K562 (cell line): ENCODE data around the gene DNAJB2. TPM values are rescaled to one million over a fixed set of nuclear protein-coding genes. Genes with fewer than 3 reads are reported as not detected.

ENCODE experiments used
- ATAC-seq: fragments of 200-7000 bp; cut with Tn5 transposase; 3 replicates; pipeline ENCODE4 v1.9.1; 2020; ENCODE audit warnings: moderate library complexity
- BruUV-seq: library from RNA; stranded (reverse); fragments of 400-500 nt; replicated peaks from 2 replicates; lab custom pipeline; 2021; lab: Mats Ljungman, UMichigan
- CTCF ChIA-PET: fragments of 300-600 bp; formaldehyde crosslinking; extraction: SDS; loops from one replicate; lab custom pipeline; 2021; ENCODE audit warnings: low intra/inter-chr PET ratio; lab: Yijun Ruan, JAX
- POLR2A ChIA-PET: fragments of 300-600, 350-650 bp; sonication (Branson Sonifier 250); formaldehyde crosslinking; extraction: SDS; loops from one replicate; lab custom pipeline; 2021; ENCODE audit warnings: antibody characterized with exemption, inconsistent platforms; lab: Yijun Ruan, JAX
- DNase-seq, 4 experiments: peaks; one replicate each; pipeline versions ENCODE4 v3.0.0 to v3.0.0-alpha.2; 2011 to 2018; ENCODE audit warnings: low spot score in 3 of 4, mixed read lengths in 3 of 4; ENCODE audit errors: extremely low read depth in 1 of 4
- FAIRE-seq: peaks from 2 replicates; lab custom pipeline; 2011; peaks lifted over from hg19 to GRCh38; lab: Jason Lieb, UNC
- H2AFZ ChIP-seq: 2 replicates; pipeline ENCODE4 v1.6.0; 2011; ENCODE audit warnings: low read depth, low read length, control low read depth, inconsistent platforms
- H3K27ac ChIP-seq: fragments of 200-600 bp; 3 replicates; pipeline ENCODE4 v1.8.0; 2011; ENCODE audit warnings: low read depth, mild to moderate bottlenecking, control low read depth, inconsistent platforms, low read length, moderate library complexity, mixed read lengths; ENCODE audit errors: extremely low read depth
- H3K27me3 ChIP-seq, 2 experiments: fragments of 300-600 bp in 1 of 2; 2 replicates in 1 of 2; 3 replicates in 1 of 2; pipeline versions ENCODE4 v1.6.0 to v1.8.0; 2011; ENCODE audit warnings: inconsistent platforms in 2 of 2, low read length in 2 of 2, mild to moderate bottlenecking in 1 of 2, mixed read lengths in 1 of 2, moderate library complexity in 1 of 2; ENCODE audit not compliant: control insufficient read depth in 2 of 2, insufficient read depth in 2 of 2
- H3K36me3 ChIP-seq: fragments of 300-600 bp; 3 replicates; pipeline ENCODE4 v1.8.0; 2011; ENCODE audit warnings: mild to moderate bottlenecking, low read length, inconsistent platforms; ENCODE audit not compliant: control insufficient read depth, insufficient read depth
- H3K4me1 ChIP-seq, 2 experiments: fragments of 200-600 bp in 1 of 2; replicated peaks in 1 of 2; 2 replicates in 1 of 2; 3 replicates in 1 of 2; pipeline versions ENCODE4 v1.5.1 to v1.8.0; 2011; ENCODE audit warnings: inconsistent platforms in 2 of 2, low read length in 2 of 2, mild to moderate bottlenecking in 1 of 2, mixed read lengths in 1 of 2, moderate library complexity in 1 of 2; ENCODE audit not compliant: control insufficient read depth in 2 of 2, insufficient read depth in 2 of 2
- H3K4me2 ChIP-seq: 2 replicates; pipeline ENCODE4 v1.6.1; 2011; ENCODE audit warnings: low read length, control low read depth, inconsistent platforms, mixed read lengths; ENCODE audit not compliant: insufficient read depth
- H3K4me3 ChIP-seq: fragments of 200-600 bp; sonication (generic), shearing (Covaris generic); 2 replicates; pipeline ENCODE4 v1.5.1; 2016; ENCODE audit warnings: control low read depth, inconsistent platforms
- H3K79me2 ChIP-seq: fragments of 200-600 bp; 3 replicates; pipeline ENCODE4 v1.8.0; 2011; ENCODE audit warnings: low read length, inconsistent platforms; ENCODE audit not compliant: control insufficient read depth, insufficient read depth
- H3K9ac ChIP-seq, 2 experiments: 2 replicates each; pipeline versions ENCODE4 v1.6.0 to v1.6.1; 2011; ENCODE audit warnings: low read depth in 2 of 2, low read length in 2 of 2, control low read depth in 1 of 2, inconsistent platforms in 1 of 2, mild to moderate bottlenecking in 1 of 2, mixed read lengths in 1 of 2; ENCODE audit not compliant: insufficient read depth in 1 of 2
- H3K9me1 ChIP-seq: one replicate; pipeline ENCODE4 v1.6.0; 2011; ENCODE audit warnings: inconsistent platforms, mild to moderate bottlenecking, low read length, moderate library complexity; ENCODE audit not compliant: control insufficient read depth, insufficient read depth
- H3K9me3 ChIP-seq: replicated peaks from 2 replicates; pipeline ENCODE4 v1.5.1; 2011; ENCODE audit warnings: low read depth, low read length, inconsistent platforms; ENCODE audit not compliant: control insufficient read depth, insufficient read depth
- H4K20me1 ChIP-seq: replicated peaks from 2 replicates; pipeline ENCODE4 v1.6.1; 2011; ENCODE audit warnings: low read length, inconsistent platforms, mixed read lengths; ENCODE audit not compliant: control insufficient read depth, insufficient read depth
- ETS1 ChIP-seq: conservative IDR thresholded peaks from 2 replicates; pipeline ENCODE4 v1.6.1; 2011; ENCODE audit warnings: low read depth, mild to moderate bottlenecking, low read length; ENCODE audit not compliant: control insufficient read depth
- GABPB2 ChIP-seq: fragments of 250-450 bp; sonication (Bioruptor Pico); conservative IDR thresholded peaks from 2 replicates; pipeline ENCODE4 v1.5.1; 2021; ENCODE audit warnings: mild to moderate bottlenecking
- NFIC ChIP-seq: fragments of 450-650 bp; IDR thresholded peaks from 2 replicates; pipeline ENCODE4 v1.6.1; 2017; ENCODE audit warnings: mild to moderate bottlenecking, inconsistent platforms
- SIN3A ChIP-seq, 2 experiments: fragments of 150-350 bp in 1 of 2; IDR thresholded peaks; 2 replicates each; pipeline ENCODE4 v1.6.1; 2011 to 2016; ENCODE audit warnings: borderline replicate concordance in 2 of 2, low read depth in 2 of 2, low read length in 2 of 2, mild to moderate bottlenecking in 2 of 2, moderate library complexity in 2 of 2; ENCODE audit not compliant: control insufficient read depth in 1 of 2
- TFAP4 ChIP-seq: sonication (generic); formaldehyde crosslinking; IDR thresholded peaks from 2 replicates; pipeline ENCODE4 v1.8.0; 2022; ENCODE audit warnings: missing genetic modification reagents, mild to moderate bottlenecking, moderate library complexity, borderline replicate concordance
- ZNF77 ChIP-seq: fragments of 250-450 bp; sonication (Bioruptor Pico); IDR thresholded peaks from 2 replicates; pipeline ENCODE4 v1.5.0; 2020
- WGBS: fragments of 100-300 bp; shearing (Covaris generic); methylation state at CpG from one replicate; pipeline ENCODE4 v1.1.6; 2016; ENCODE audit warnings: low coverage, mixed read lengths; ENCODE audit not compliant: insufficient coverage; ENCODE audit errors: missing lambda C conversion rate; 5-methylcytosine and 5-hydroxymethylcytosine counted together
- in situ Hi-C: fragments of 300-500 bp; cut with MboI; formaldehyde crosslinking; loops from 4 replicates; pipeline ENCODE4 v1.15.0; 2018; ENCODE audit warnings: inconsistent platforms, mixed read lengths
- intact Hi-C: fragments of 100-400 bp; cut with micrococcal nuclease; formaldehyde crosslinking; loops from 2 replicates; pipeline ENCODE4 v1.14.2; 2022
- polyA plus RNA-seq, 8 experiments: library from polyadenylated mRNA; depleted of rRNA in 4 of 8; stranded (reverse) in 5 of 8; unstranded in 3 of 8; fragments of >200 nt; fragmentation: Nextera tagmentation in 2 of 8; fragmentation: Illumina TruSeq in 1 of 8; extraction: Ambion mirVana in 2 of 8; extraction: Trizol in 1 of 8; gene quantifications; 2 replicates each; pipeline versions ENCODE4 v1.2.1 to v1.2.3, GENCODE V29; 2011 to 2014; ENCODE audit warnings: inconsistent platforms in 1 of 8, missing spikeins in 1 of 8
- total RNA-seq, 7 experiments: library from RNA; depleted of rRNA in 6 of 7; stranded (reverse); fragments of >200 nt in 6 of 7; fragmentation: Illumina TruSeq in 2 of 7; extraction: Trizol in 2 of 7; gene quantifications; 2 replicates each; pipeline versions ENCODE4 v1.2.1 to v1.2.3, GENCODE V29; 2011 to 2021; ENCODE audit warnings: low replicate concordance in 1 of 7
- TF ChIP-seq, protein P1 (sequence below), 2 experiments: fragments of 250-450 bp in 1 of 2; fragments of 450-650 bp in 1 of 2; sonication (Bioruptor Pico) in 1 of 2; IDR thresholded peaks; 2 replicates each; pipeline versions ENCODE4 v1.6.1 to v1.8.0; 2016 to 2021; ENCODE audit warnings: mild to moderate bottlenecking in 2 of 2, moderate library complexity in 2 of 2, missing compliant biosample characterization in 1 of 2, missing genetic modification characterization in 1 of 2

DNAJB2 gene
- total and polyA plus RNA-seq, 9 of the 15 experiments (the other 6 are each of a cell fraction or from before 2014, with no cell fraction given) = 0.08 to 3.0 (median 2.2) TPM; not detected in 1

GRCh38 chr2:219268294-219268693, 10.9 kb upstream of the DNAJB2 start:
- ATAC-seq = no peak
- Histone ChIP-seq H3K4me1 (peaks cover 4 to 9% of the 10 kb centered on the region in 2 experiments; a peak in 3 of 5 replicates), H2AFZ (no peak overlapping the region), H3K79me2 (no peaks in the 10 kb centered on the region), H3K27ac (no peak overlapping the region), H4K20me1 (no peaks in the 10 kb centered on the region), H3K27me3 (no peaks in the 10 kb centered on the region), H3K9me3 (no peaks in the 10 kb centered on the region), H3K36me3 (no peaks in the 10 kb centered on the region), H3K4me2 (no peak overlapping the region), H3K9ac (no peak overlapping the region), H3K9me1 (no peaks in the 10 kb centered on the region), H3K4me3 (no peak overlapping the region)
- POLR2A ChIA-PET = no interaction called here
- FAIRE-seq = no peak
- WGBS = 91% methylated on average over 1 of the region's 2 CpGs
- TF ChIP-seq ZNF77 (CRISPR knock-in tag) = no peak
- TF ChIP-seq SIN3A (IDR thresholded peaks at IDR 0.05; ENCODE audit: borderline replicate concordance in 2 of 2, control insufficient read depth in 1 of 2, low read depth in 2 of 2, low read length in 2 of 2) = no peak
- in situ Hi-C loops = no loop called here
- intact Hi-C loops = no loop called here
- DNase-seq = no peak
- CTCF ChIA-PET = no interaction called here
- BruUV-seq = no TSS peak

GRCh38 chr2:219269362-219270054, 9.7 kb upstream of the DNAJB2 start:
- no peak overlapping the region; a peak in 1 of 4 replicates for H3K9ac ChIP-seq
- no peaks in the 10 kb centered on the region for H3K36me3 ChIP-seq
- H4K20me1 ChIP-seq = no peaks in the 10 kb centered on the region
- no peaks in the 10 kb centered on the region for H3K9me1 ChIP-seq
- H3K4me3 ChIP-seq = no peak overlapping the region
- H2AFZ ChIP-seq = peak overlapping the region; percentile 19; the same call in 1 of the 2 replicates
- no peaks in the 10 kb centered on the region for H3K9me3 ChIP-seq
- no peak for TF ChIP-seq TFAP4 (CRISPR knock-in tag)
- TF ChIP-seq ETS1 = no peak
- TF ChIP-seq, protein P1, sequence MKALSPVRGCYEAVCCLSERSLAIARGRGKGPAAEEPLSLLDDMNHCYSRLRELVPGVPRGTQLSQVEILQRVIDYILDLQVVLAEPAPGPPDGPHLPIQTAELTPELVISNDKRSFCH (CRISPR knock-in tag; IDR thresholded peaks at IDR 0.05) = no peak
- TF ChIP-seq, protein P1 (tag; IDR thresholded peaks at IDR 0.05) = no peak
- TF ChIP-seq NFIC = peak; percentile 81
- no peak for TF ChIP-seq GABPB2 (CRISPR knock-in tag)
- no peaks in the 10 kb centered on the region for H3K79me2 ChIP-seq
- BruUV-seq = no TSS peak
- WGBS = 13% methylated on average over 8 of the region's 8 CpGs
- ChIA-PET POLR2A (interaction anchor here (2.1 kb wide), 1 partner anchor 8 kb away, joined by 7 read pairs; no protein-coding TSS in a partner anchor), CTCF (no interaction called here)
- ATAC-seq (0 out of 3 replicates have a peak, but pooled peaks have one; percentile 19), DNase-seq (no peak), FAIRE-seq (no peak)
- intact Hi-C loops = no loop called here
- no peak overlapping the region for H3K4me2 ChIP-seq
- no peaks in the 10 kb centered on the region for H3K27me3 ChIP-seq
- in situ Hi-C loops = no loop called here
- H3K27ac ChIP-seq = no peak overlapping the region
- H3K4me1 ChIP-seq = peaks cover 4 to 10% of the 10 kb centered on the region in 2 experiments; a peak in 3 of 5 replicates
